Germinal center (tissue), 1 donor: ENCODE data around the gene CARD10.
"Not testable (repeated sequence)": the region's sequence is repeated elsewhere in the genome, so short reads cannot be mapped to it uniquely, and the experiment has no call there.

Source experiments
- DNase-seq: peaks from one replicate; pipeline ENCODE4 v3.0.0; 2012; ENCODE audit warnings: mixed read lengths, low spot score

Gene CARD10

DNA sequence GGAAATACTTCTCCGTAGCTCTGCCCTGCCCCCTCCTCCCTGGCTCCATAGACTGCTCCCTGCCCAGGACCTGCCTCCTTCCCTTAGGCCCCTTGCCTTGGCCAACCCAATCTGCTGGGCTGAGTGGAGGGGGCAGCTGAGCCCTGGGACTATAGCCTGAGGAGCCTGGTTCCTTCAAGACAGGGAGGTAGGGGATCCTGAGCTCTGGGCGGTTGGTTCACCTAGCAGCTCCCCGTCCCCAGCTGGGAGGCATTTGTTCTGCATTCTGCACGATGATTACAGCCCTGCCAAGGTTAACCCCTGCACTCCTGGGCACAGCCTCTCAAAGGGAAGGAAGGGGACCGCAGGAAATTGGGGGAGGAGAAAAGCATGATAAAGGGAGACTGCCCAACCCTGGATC is 37.5 kb upstream of the CARD10 start:
- DNase-seq: no peak

- DNase-seq: no peak
Observed at GRCh38 chr22:37555029-37555428, 35.8 kb upstream of the CARD10 start.

DNA sequence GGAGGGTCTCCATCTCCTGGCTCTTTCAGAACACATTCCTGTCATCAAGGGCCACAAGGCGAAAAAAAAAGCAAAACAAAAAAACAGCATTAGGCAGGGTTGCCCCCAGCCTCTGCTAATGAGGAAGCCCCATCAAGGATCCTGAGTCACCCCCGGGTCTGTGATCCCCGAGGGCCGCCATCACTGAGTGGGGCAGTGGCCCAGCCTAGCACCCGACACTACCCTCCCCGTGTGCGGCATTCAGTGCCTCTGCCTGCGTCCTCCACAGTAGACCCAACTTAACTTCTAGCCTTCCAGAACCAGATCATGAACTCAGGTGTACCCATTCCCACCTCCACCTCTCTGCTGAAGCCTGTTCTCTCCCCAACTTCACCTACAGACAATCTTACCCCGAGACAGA is 34.5 kb upstream of the CARD10 start:
- no peak for DNase-seq

- DNase-seq: no peak
Observed at GRCh38 chr22:37552524-37553163, 33.4 kb upstream of the CARD10 start.

- DNase-seq: no peak
Observed at GRCh38 chr22:37551981-37552380, 32.8 kb upstream of the CARD10 start.

DNA sequence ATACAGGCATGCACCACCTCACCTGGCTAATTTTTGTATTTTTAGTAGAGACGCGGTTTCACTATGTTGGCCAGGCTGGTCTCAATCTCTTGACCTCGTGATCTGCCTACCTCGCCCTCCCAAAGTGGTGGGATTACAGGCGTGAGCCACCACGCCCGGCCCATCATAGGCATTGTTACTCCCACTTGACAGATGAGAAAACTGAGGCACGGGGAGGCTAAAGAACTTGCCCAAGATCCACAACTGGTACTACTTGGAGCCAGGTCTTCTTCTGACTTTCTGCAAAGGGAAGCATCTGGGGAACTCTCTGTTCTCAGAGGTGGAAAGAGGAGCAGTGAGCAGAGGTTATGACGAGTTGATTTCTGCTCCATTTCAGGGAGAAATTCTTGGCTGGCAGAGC is 31.7 kb upstream of the CARD10 start:
- DNase-seq: not testable (repeated sequence)

DNA sequence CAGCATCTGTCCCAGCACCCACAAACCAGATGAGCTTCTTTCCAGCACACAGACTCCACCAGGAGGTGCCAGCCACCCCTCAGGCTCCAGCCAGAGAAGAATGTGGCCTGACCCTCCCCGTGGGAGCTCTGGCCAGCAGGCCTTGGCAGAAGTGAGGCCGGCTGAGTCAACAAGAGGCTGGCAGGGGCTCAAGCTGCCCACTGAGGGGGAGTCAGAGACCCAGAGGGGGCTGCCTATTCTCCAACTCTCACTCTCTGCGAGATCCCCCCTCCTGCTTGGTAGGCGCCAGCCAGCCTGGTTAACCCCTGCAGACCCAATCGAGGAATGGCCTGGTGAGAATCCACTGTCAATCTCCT is 30.5 kb upstream of the CARD10 start:
- DNase-seq: no peak

- DNase-seq: no peak
Observed at GRCh38 chr22:37547251-37547741, 28.1 kb upstream of the CARD10 start.

GRCh38 chr22:37546437-37547250 is 27.4 kb upstream of the CARD10 start:
- DNase-seq: no peak

GRCh38 chr22:37545703-37546436 is 26.7 kb upstream of the CARD10 start:
- DNase-seq: no peak

DNA sequence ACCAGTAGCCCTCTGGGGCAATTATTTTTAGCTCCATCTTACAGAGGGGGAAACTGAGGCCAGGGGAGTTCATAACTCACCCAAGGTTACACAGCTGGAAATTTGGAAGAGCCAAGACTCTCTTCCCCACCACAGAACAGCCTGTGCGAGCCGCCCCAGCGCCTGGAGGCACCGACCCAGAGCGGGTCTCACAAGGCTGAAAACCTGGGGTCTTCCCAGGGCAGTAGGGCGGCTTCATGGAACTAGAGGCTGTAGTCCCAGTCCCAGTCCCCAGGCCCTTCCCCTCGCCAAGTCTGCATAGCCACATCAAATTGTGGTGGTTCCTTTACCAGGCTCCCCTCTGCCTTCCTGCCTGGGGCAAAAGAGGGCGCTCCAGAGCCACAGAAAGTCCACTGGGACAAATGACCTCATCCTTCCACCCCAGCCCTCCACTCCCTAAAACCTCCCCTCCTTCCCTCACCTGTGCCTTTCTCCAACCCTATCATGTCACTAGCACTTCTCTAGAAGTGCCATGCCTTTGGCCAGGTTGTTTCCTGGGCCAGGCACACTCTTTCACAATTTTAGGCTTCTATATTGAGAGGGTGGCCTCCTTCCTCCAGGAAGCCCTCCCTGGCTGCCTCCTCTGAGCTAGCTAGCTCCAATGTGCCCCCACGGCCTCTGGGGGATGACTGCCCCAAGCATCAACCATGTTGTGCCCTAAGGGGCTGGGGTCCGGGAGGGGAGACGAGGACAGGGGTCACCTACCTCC is 25.9 kb upstream of the CARD10 start:
- no peak for DNase-seq

- DNase-seq: no peak
Observed at GRCh38 chr22:37542959-37543358, 23.7 kb upstream of the CARD10 start.

DNA sequence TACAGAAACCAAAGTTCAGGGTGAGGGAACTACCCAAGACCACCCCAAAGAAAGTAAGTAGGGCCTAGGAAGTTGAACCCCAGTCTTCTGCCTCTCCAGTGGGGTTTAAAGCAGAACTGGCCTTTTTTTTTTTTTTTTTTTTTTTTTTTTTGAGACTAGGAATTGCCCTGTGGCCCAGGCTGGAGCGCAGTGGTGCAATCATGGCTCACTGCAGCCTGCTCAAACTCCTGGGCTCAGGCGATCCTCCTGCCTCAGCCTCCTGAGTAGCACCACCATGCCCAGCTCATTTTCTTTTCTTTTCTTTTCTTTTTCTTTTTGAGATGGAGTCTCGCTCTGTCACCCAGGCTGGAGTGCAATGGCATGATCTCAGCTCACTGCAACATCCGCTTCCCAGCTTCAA is 23.2 kb upstream of the CARD10 start:
- not testable (repeated sequence) for DNase-seq

- not testable (repeated sequence) for DNase-seq
Observed at GRCh38 chr22:37539790-37540189, 20.6 kb upstream of the CARD10 start.

GRCh38 chr22:37538590-37539357 is 19.6 kb upstream of the CARD10 start:
- DNase-seq: peak; percentile 91

DNA sequence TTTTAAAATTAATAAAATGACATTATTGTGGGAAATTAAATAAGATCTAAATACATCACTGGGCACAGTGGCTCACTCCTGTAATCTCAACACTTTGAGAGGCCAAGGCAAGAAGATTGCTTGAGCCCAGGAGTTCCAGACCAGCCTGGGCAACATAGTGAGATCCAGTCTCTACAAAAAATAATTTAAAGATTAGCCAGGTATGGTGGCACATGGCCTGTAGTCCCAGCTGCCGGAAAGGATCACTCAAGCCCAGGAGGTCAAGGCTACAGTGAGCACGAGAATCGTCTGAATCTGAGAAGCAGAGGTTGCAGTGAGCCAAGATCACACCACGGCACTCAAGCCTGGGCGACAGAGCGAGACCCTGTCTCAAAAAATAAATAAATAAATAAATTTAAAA is 15.9 kb upstream of the CARD10 start:
- no peak for DNase-seq

GRCh38 chr22:37534445-37534844 is 15.2 kb upstream of the CARD10 start:
- DNase-seq: no peak

- no peak for DNase-seq
Observed at GRCh38 chr22:37533995-37534394, 14.8 kb upstream of the CARD10 start.

GRCh38 chr22:37529652-37530345 is 10.6 kb upstream of the CARD10 start:
- no peak for DNase-seq

GRCh38 chr22:37527952-37528351 is 8.7 kb upstream of the CARD10 start:
- not testable (repeated sequence) for DNase-seq
